HCT116 (cell line): Measurements from ENCODE around the gene MKI67.

ENCODE experiments used
- EZH2 ChIP-seq: fragments of 200-600 bp; sonication (generic); IDR thresholded peaks from 2 replicates; pipeline ENCODE4 v1.6.1; 2017; ENCODE audit warnings: antibody characterized with exemption, mixed run types
- TF ChIP-seq, protein P1 (sequence below): IDR thresholded peaks from 2 replicates; pipeline ENCODE4 v1.6.1; 2012; ENCODE audit warnings: low read depth

DNA sequence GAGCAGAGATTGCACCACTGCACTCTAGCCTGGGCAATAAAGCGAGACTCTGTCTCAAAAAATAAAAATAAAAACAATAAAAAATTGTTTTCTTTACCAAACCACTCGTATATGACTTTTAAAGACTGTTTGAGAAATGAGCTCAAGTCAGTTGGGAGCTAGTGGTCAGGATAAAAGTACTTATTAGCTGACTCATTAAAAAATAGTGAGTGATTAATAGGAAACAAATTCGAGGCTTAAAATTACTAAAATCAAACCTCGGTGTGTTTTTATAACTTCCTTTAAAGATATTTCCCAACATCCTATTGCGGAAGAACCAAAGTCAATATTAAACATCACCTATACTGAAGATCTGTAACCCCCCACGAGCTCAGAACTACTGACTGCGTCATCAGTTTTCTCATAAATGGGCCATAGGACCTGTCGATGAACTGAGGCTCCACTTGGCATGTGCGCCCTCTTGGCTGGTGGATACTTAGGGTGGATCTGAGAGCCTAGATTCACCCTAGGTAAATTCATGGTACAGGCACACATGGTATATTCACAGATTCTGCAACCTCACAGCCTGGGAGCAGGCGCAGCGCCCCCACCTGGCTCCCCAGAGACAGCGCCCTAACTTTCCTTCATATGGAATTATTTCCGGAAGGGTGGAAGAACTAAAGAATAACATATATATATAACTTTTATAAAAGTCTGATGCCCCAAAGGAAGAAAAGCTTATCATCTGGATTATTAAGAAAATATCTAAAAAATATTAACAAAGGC is 9.2 kb downstream of the MKI67 start:
- TF ChIP-seq, protein P1, sequence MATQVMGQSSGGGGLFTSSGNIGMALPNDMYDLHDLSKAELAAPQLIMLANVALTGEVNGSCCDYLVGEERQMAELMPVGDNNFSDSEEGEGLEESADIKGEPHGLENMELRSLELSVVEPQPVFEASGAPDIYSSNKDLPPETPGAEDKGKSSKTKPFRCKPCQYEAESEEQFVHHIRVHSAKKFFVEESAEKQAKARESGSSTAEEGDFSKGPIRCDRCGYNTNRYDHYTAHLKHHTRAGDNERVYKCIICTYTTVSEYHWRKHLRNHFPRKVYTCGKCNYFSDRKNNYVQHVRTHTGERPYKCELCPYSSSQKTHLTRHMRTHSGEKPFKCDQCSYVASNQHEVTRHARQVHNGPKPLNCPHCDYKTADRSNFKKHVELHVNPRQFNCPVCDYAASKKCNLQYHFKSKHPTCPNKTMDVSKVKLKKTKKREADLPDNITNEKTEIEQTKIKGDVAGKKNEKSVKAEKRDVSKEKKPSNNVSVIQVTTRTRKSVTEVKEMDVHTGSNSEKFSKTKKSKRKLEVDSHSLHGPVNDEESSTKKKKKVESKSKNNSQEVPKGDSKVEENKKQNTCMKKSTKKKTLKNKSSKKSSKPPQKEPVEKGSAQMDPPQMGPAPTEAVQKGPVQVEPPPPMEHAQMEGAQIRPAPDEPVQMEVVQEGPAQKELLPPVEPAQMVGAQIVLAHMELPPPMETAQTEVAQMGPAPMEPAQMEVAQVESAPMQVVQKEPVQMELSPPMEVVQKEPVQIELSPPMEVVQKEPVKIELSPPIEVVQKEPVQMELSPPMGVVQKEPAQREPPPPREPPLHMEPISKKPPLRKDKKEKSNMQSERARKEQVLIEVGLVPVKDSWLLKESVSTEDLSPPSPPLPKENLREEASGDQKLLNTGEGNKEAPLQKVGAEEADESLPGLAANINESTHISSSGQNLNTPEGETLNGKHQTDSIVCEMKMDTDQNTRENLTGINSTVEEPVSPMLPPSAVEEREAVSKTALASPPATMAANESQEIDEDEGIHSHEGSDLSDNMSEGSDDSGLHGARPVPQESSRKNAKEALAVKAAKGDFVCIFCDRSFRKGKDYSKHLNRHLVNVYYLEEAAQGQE = no peak
- no peak for TF ChIP-seq EZH2
